ENCODE data around the gene CPTP.

DNA sequence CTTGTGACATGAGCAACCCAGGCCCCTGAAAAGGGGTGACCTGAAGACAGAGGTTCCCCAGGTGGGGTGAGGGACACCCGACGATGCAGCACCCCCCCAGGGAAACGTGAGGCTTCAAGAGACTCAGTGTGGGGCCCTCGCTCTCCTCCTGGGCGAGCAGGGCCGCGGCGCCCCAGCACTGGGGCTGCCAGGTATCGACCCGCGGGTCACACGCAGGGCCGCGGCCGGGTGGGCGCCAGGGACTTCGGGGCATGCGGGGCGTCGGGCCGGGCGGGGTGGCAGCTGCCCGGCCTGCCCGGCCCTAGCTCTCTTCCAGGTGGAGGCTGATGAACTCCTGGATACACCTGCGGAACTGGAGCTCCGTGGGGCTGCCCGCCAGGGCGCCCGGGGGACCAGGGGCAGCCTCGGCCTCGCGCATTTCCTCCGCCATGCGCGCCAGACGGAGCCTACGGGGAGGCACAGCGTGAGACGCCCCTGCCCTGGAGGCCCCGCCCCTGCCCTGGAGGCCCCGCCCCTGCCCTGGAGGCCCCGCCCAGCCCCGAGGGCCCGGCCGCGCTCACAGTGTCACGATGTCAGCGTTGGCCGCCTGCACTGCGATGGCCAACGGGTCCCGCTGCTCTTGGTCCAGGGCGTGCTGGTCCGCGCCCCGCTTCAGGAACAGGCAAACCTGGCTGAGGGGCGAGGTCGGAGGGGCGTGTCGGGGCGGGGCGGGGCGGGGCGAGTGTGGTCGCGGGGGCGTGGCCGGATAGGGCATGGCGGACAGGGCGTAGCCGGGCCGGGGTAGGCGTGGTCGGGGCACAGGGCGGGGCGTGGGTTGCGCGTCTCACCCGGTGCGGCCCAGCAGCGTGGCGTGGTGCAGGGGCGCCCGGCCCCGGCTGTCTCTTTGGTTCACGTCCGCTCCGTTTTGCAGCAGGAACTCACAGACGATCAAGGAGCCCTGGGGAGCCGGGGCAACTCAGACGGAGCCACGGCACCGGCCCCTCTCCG is 31.0 kb upstream of the CPTP start:
- TF ChIP-seq SMARCA5 (IDR thresholded peaks at IDR 0.05) (no peak), POLR2A (IDR thresholded peaks at IDR 0.05; ENCODE audit: low read depth, low read length) (no peak), TCF7 (IDR thresholded peaks at IDR 0.05; ENCODE audit: borderline replicate concordance) (no peak), SMAD1 (IDR thresholded peaks at IDR 0.05; ENCODE audit: low read depth, partially characterized antibody) (no peak), MEF2B (IDR thresholded peaks at IDR 0.05; ENCODE audit: partially characterized antibody, poor library complexity, severe bottlenecking) (no peak), SIN3A (IDR thresholded peaks at IDR 0.05; ENCODE audit: low read depth, low read length) (no peak), POLR2AphosphoS5 (IDR thresholded peaks at IDR 0.05; ENCODE audit: low read length) (no peak), BMI1 (IDR thresholded peaks at IDR 0.05; ENCODE audit: borderline replicate concordance) (no peak), FOS (IDR thresholded peaks at IDR 0.05; ENCODE audit: borderline replicate concordance, extremely low read depth, insufficient read length) (no peak), EZH2 (IDR thresholded peaks at IDR 0.05; ENCODE audit: borderline replicate concordance, control insufficient read depth, low read depth, low read length) (no peak), HDGF (IDR thresholded peaks at IDR 0.05) (no peak), RFX5 (IDR thresholded peaks at IDR 0.05; ENCODE audit: low read depth, low read length) (no peak), ATF3 (IDR thresholded peaks at IDR 0.05; ENCODE audit: borderline replicate concordance, extremely low read depth, low read depth, low read length) (no peak)
- TF ChIP-seq, protein P1, sequence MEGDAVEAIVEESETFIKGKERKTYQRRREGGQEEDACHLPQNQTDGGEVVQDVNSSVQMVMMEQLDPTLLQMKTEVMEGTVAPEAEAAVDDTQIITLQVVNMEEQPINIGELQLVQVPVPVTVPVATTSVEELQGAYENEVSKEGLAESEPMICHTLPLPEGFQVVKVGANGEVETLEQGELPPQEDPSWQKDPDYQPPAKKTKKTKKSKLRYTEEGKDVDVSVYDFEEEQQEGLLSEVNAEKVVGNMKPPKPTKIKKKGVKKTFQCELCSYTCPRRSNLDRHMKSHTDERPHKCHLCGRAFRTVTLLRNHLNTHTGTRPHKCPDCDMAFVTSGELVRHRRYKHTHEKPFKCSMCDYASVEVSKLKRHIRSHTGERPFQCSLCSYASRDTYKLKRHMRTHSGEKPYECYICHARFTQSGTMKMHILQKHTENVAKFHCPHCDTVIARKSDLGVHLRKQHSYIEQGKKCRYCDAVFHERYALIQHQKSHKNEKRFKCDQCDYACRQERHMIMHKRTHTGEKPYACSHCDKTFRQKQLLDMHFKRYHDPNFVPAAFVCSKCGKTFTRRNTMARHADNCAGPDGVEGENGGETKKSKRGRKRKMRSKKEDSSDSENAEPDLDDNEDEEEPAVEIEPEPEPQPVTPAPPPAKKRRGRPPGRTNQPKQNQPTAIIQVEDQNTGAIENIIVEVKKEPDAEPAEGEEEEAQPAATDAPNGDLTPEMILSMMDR (IDR thresholded peaks at IDR 0.05 in 2 of 3, conservative IDR thresholded peaks at IDR 0.05 in 1 of 3; ENCODE audit: control insufficient read depth in 2 of 3, extremely low read depth in 1 of 3, insufficient read depth in 1 of 3, low read depth in 3 of 3, low read length in 3 of 3), result no peak

Measured in GM12878 (cell line).